K562 (cell line): ENCODE results near the gene CTBP2.

Experiments
- POLR2A ChIP-seq: fragments of 450-650 bp; conservative IDR thresholded peaks from 2 replicates; pipeline ENCODE4 v1.6.1; 2016
- TF ChIP-seq, protein P1 (sequence below): fragments of 450-650 bp; formaldehyde crosslinking; IDR thresholded peaks from 2 replicates; pipeline ENCODE4 v1.4.0; 2020; ENCODE audit warnings: mild to moderate bottlenecking, moderate library complexity
- TF ChIP-seq, protein P2 (sequence below), 3 experiments: IDR thresholded peaks in 2 of 3; conservative IDR thresholded peaks in 1 of 3; 2 replicates each; pipeline ENCODE4 v1.5.1; 2011 to 2012; ENCODE audit warnings: low read length in 3 of 3, mild to moderate bottlenecking in 3 of 3, control low read depth in 2 of 3, improper control_type of control experiment in 1 of 3, inconsistent platforms in 1 of 3, low read depth in 1 of 3, mixed read lengths in 1 of 3, moderate library complexity in 1 of 3; ENCODE audit not compliant: insufficient read depth in 2 of 3

DNA sequence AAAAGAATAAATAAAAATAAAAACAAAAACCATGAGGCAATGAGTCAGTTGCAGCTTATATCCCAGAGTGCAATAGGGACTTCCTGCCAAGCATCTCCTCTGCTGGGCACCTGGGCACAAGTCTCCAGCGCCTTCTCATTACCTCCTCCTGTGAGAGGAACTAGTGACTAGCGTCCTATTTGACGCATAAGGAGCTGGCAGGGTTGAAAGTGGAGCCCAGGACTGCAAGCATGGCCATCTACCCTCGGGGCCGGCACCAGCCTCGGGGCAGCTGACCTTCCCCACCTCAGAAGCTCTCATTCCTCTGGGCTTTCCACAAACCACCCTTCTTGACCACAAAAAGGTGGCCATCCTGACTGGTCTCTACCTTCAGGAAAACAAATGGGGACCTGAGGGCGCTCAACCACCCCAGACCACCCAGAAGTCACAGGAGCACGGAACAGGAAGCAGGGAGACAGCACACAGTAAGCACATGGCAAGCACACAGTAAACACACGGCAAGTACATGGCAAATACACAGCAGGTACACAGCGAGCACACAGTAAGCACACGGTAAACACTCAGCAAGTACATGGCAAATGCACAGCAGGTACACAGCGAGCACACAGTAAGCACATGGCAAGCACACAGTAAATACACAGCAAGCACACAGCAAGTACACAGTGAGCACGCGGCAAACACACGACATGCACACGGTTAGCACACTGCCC lies 19.1 kb downstream of the CTBP2 start:
- TF ChIP-seq, protein P1, sequence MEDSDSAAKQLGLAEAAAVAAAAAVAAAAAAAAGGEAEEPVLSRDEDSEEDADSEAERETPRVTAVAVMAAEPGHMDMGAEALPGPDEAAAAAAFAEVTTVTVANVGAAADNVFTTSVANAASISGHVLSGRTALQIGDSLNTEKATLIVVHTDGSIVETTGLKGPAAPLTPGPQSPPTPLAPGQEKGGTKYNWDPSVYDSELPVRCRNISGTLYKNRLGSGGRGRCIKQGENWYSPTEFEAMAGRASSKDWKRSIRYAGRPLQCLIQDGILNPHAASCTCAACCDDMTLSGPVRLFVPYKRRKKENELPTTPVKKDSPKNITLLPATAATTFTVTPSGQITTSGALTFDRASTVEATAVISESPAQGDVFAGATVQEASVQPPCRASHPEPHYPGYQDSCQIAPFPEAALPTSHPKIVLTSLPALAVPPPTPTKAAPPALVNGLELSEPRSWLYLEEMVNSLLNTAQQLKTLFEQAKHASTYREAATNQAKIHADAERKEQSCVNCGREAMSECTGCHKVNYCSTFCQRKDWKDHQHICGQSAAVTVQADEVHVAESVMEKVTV (CRISPR knock-in tag): no peak
- TF ChIP-seq POLR2A: no peak
- TF ChIP-seq, protein P2, sequence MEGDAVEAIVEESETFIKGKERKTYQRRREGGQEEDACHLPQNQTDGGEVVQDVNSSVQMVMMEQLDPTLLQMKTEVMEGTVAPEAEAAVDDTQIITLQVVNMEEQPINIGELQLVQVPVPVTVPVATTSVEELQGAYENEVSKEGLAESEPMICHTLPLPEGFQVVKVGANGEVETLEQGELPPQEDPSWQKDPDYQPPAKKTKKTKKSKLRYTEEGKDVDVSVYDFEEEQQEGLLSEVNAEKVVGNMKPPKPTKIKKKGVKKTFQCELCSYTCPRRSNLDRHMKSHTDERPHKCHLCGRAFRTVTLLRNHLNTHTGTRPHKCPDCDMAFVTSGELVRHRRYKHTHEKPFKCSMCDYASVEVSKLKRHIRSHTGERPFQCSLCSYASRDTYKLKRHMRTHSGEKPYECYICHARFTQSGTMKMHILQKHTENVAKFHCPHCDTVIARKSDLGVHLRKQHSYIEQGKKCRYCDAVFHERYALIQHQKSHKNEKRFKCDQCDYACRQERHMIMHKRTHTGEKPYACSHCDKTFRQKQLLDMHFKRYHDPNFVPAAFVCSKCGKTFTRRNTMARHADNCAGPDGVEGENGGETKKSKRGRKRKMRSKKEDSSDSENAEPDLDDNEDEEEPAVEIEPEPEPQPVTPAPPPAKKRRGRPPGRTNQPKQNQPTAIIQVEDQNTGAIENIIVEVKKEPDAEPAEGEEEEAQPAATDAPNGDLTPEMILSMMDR (IDR thresholded peaks at IDR 0.05 in 2 of 3, conservative IDR thresholded peaks at IDR 0.05 in 1 of 3; ENCODE audit: insufficient read depth in 2 of 3, low read depth in 1 of 3, low read length in 3 of 3): no peak
